MCF 10A (cell line): ENCODE data around the gene WDR45B. TPM values are rescaled to one million over a fixed set of nuclear protein-coding genes. Genes with fewer than 3 reads are reported as not detected.

Experiments used
- Bru-seq: library from RNA; stranded (reverse); fragments of 400-500 nt; gene quantifications from one replicate; lab custom pipeline; 2021; lab: Mats Ljungman, UMichigan
- BruChase-seq, 2 experiments: library from RNA; stranded (reverse); fragments of 400-500 nt; gene quantifications; one replicate each; lab custom pipeline; 2021; lab: Mats Ljungman, UMichigan
- BruUV-seq: library from RNA; stranded (reverse); fragments of 400-500 nt; replicated peaks from 2 replicates; lab custom pipeline; 2021; lab: Mats Ljungman, UMichigan
- CTCF ChIA-PET: fragments of 300-600 bp; sonication (Branson Sonifier 250); formaldehyde crosslinking; extraction: SDS; loops from one replicate; lab custom pipeline; 2021; ENCODE audit warnings: antibody characterized with exemption, inconsistent platforms; lab: Yijun Ruan, JAX
- POLR2A ChIA-PET: fragments of 300-600, 350-650 bp; sonication (Branson Sonifier 250); formaldehyde crosslinking; extraction: SDS; loops from one replicate; lab custom pipeline; 2020; ENCODE audit warnings: antibody characterized with exemption, inconsistent platforms; lab: Yijun Ruan, JAX
- DNase-seq: peaks from one replicate; pipeline ENCODE4 v3.0.0-alpha.2; 2018; ENCODE audit not compliant: unreplicated experiment
- H3K27ac Mint-ChIP-seq: one replicate; pipeline ENCODE4 v1.8.0; 2022; ENCODE audit warnings: mild to moderate bottlenecking, low read depth, mixed read lengths; ENCODE audit not compliant: unreplicated experiment
- H3K27me3 Mint-ChIP-seq: one replicate; pipeline ENCODE4 v1.8.0; 2022; ENCODE audit warnings: mixed read lengths; ENCODE audit not compliant: insufficient read depth, unreplicated experiment
- H3K36me3 Mint-ChIP-seq: one replicate; pipeline ENCODE4 v1.8.0; 2022; ENCODE audit warnings: mild to moderate bottlenecking, moderate library complexity, mixed read lengths; ENCODE audit not compliant: insufficient read depth, unreplicated experiment
- H3K4me1 Mint-ChIP-seq: one replicate; pipeline ENCODE4 v1.8.0; 2022; ENCODE audit warnings: mixed read lengths; ENCODE audit not compliant: insufficient read depth, unreplicated experiment
- H3K4me3 Mint-ChIP-seq: one replicate; pipeline ENCODE4 v1.8.0; 2022; ENCODE audit warnings: mild to moderate bottlenecking, moderate library complexity, mixed read lengths; ENCODE audit not compliant: unreplicated experiment
- H3K9me3 Mint-ChIP-seq: one replicate; pipeline ENCODE4 v1.8.0; 2022; ENCODE audit warnings: mixed read lengths; ENCODE audit not compliant: unreplicated experiment
- CTCF ChIP-seq: fragments of 200-600 bp; IDR thresholded peaks from one replicate; pipeline ENCODE4 v1.8.0; 2022; ENCODE audit warnings: antibody characterized with exemption, mild to moderate bottlenecking; ENCODE audit not compliant: unreplicated experiment
- intact Hi-C: fragments of 100-400 bp; cut with micrococcal nuclease; formaldehyde crosslinking; loops from 2 replicates; pipeline ENCODE4 v1.14.1; 2022
- long read RNA-seq: library from polyadenylated mRNA; stranded (forward); transcript quantifications from one replicate; pipeline ENCODE4 v2.0.0, GENCODE V29; 2022
- total RNA-seq: library from RNA; stranded (reverse); gene quantifications from 2 replicates; pipeline ENCODE4 v1.2.3, GENCODE V29; 2022

Gene WDR45B
- total RNA-seq (87.3 and 88.3 TPM in 2 replicates), Bru-seq, nascent RNA (percentile 78 among the genes with signal in this experiment), BruChase-seq, experiment 1, labeled RNA remaining after a 6-hour chase (percentile 92 among the genes with signal in this experiment), BruChase-seq, experiment 2, labeled RNA remaining after a 2-hour chase (percentile 85 among the genes with signal in this experiment)
- long read RNA-seq, transcript WDR45B-205 (10 exons, 2,322 nt): minor isoform, 6 of 84 reads
- long read RNA-seq, transcript WDR45B-201 (10 exons, 2,587 nt): major isoform, 66 of 84 reads
- long read RNA-seq, partial matches to known transcripts: 1 of 84 reads
- long read RNA-seq, other reads (novel, unspliced or antisense): 11 of 84 reads

GRCh38 chr17:82648165-82648668 is at the start of gene WDR45B:
WDR45B (minus strand) TSS chr17:82648444; CDS start chr17:82648340, 104 bp downstream.
- H3K4me3 Mint-ChIP-seq: peak within 1 kb of the TSS; percentile 79
- BruUV-seq: no TSS peak
- intact Hi-C loops: loop anchor here (5.0 to 10.0 kb wide), 2 partner anchors 49 to 117 kb away; partner anchors contain the start of gene RAB40B
- peaks cover 16% of the 10 kb centered on the region for H3K4me1 Mint-ChIP-seq
- H3K27ac Mint-ChIP-seq: peak within 1 kb of the TSS; percentile 82
- peak; percentile 94 for DNase-seq
- no peaks in the 10 kb centered on the region for H3K9me3 Mint-ChIP-seq
- H3K27me3 Mint-ChIP-seq: no peaks in the 10 kb centered on the region
- TF ChIP-seq CTCF: no peak
- ChIA-PET POLR2A (interaction anchor here (0.6 to 1.7 kb wide), 6 partner anchors 54 to 229 kb away, joined by 3 to 5 read pairs (median 4); partner anchors contain the start of gene FN3KRP), CTCF (no interaction called here)
- H3K36me3 Mint-ChIP-seq: peaks cover 33% of the 10 kb centered on the region

- intact Hi-C loops: loop anchor here (5.0 kb wide), 1 partner anchor 50 kb away; the partner anchor contains the start of gene WDR45B
- H3K27ac Mint-ChIP-seq: no peak overlapping the region
These were observed 49.5 kb upstream of the WDR45B start for GRCh38 chr17:82697808-82698064.

GRCh38 chr17:82696916-82697807 is 48.9 kb upstream of the WDR45B start:
- ChIA-PET POLR2A (interaction anchor here (0.5 to 2.5 kb wide), 5 partner anchors 11 to 428 kb away, joined by 3 to 11 read pairs (median 3); partner anchors contain the start of gene FN3KRP), CTCF (interaction anchor here (0.7 kb wide), 1 partner anchor 78 kb away, joined by 3 read pairs; no protein-coding TSS in a partner anchor)
- H3K9me3 Mint-ChIP-seq: peaks cover 9% of the 10 kb centered on the region
- H3K4me1 Mint-ChIP-seq: no peaks in the 10 kb centered on the region
- no peak for TF ChIP-seq CTCF
- BruUV-seq: no TSS peak
- intact Hi-C loops: loop anchor here (5.0 kb wide), 1 partner anchor 50 kb away; the partner anchor contains the start of gene WDR45B
- H3K27ac Mint-ChIP-seq: no peak overlapping the region
- no peak for DNase-seq
- H3K27me3 Mint-ChIP-seq: no peaks in the 10 kb centered on the region
- H3K36me3 Mint-ChIP-seq: peaks cover 19% of the 10 kb centered on the region
- H3K4me3 Mint-ChIP-seq: peak overlapping the region; percentile 76

More at GRCh38 chr17:82697808-82698064, 49.5 kb upstream of the WDR45B start:
- Mint-ChIP-seq H3K36me3 (peaks cover 19% of the 10 kb centered on the region), H3K4me3 (peak overlapping the region; percentile 76), H3K27me3 (no peaks in the 10 kb centered on the region), H3K4me1 (no peaks in the 10 kb centered on the region), H3K9me3 (peaks cover 9% of the 10 kb centered on the region)
- TF ChIP-seq CTCF: no peak
- no peak for DNase-seq
- no TSS peak for BruUV-seq
- CTCF ChIA-PET: interaction anchor here (0.7 kb wide), 1 partner anchor 78 kb away, joined by 3 read pairs; no protein-coding TSS in a partner anchor
- POLR2A ChIA-PET: interaction anchor here (0.5 to 2.5 kb wide), 4 partner anchors 11 to 427 kb away, joined by 3 to 11 read pairs (median 4); partner anchors contain the start of gene FN3KRP
